ENCODE measurements around the gene VWA7. TPM values are rescaled to one million over a fixed set of nuclear protein-coding genes. Genes with fewer than 3 reads are reported as not detected.
A peak's percentile ranks its signal among the peaks of the same experiment; 100 is the strongest.

Gene VWA7
- total RNA-seq, 1 experiment from 2014 or later = 0.78 TPM

GRCh38 chr6:31736021-31736767, 40.9 kb downstream of the VWA7 start, which contains the start of gene CLIC1:
Gene CLIC1, minus strand, starts transcription at chr6:31736530. Its CDS starts 230 bp downstream, at chr6:31736300.
- peak; percentile 27 for DNase-seq (ENCODE audit: low spot score)
- in situ Hi-C loops (cut with HindIII; ENCODE audit: low sequenced_read_pairs) = no loop called here

- DNase-seq (ENCODE audit: low spot score) = no peak
Observed at GRCh38 chr6:31734821-31735406, 42.2 kb downstream of the VWA7 start.

GRCh38 chr6:31734247-31734820, 42.8 kb downstream of the VWA7 start:
- no peak for DNase-seq (ENCODE audit: low spot score)
- in situ Hi-C loops (cut with HindIII; ENCODE audit: low sequenced_read_pairs) = no loop called here

More at GRCh38 chr6:31734821-31735406, 42.2 kb downstream of the VWA7 start:
- in situ Hi-C loops (cut with HindIII; ENCODE audit: low sequenced_read_pairs) = no loop called here

GRCh38 chr6:31733734-31734133, 43.4 kb downstream of the VWA7 start:
- DNase-seq (ENCODE audit: low spot score) = no peak

GRCh38 chr6:31732029-31732428, 45.1 kb downstream of the VWA7 start:
- DNase-seq (ENCODE audit: low spot score) = no peak
- in situ Hi-C loops (cut with HindIII; ENCODE audit: low sequenced_read_pairs) = no loop called here

More at GRCh38 chr6:31733734-31734133, 43.4 kb downstream of the VWA7 start:
- in situ Hi-C loops (cut with HindIII; ENCODE audit: low sequenced_read_pairs) = no loop called here

- in situ Hi-C loops (cut with HindIII; ENCODE audit: low sequenced_read_pairs) = no loop called here
- no peak for DNase-seq (ENCODE audit: low spot score)
Observed at GRCh38 chr6:31730631-31731086, 46.5 kb downstream of the VWA7 start.

- in situ Hi-C loops (cut with HindIII; ENCODE audit: low sequenced_read_pairs) = no loop called here
- peak; percentile 63 for DNase-seq (ENCODE audit: low spot score)
Observed at GRCh38 chr6:31729979-31730630, 47.0 kb downstream of the VWA7 start.

- in situ Hi-C loops (cut with HindIII; ENCODE audit: low sequenced_read_pairs) = no loop called here
- peak; percentile 72 for DNase-seq (ENCODE audit: low spot score)
Observed at GRCh38 chr6:31729515-31729978, 47.6 kb downstream of the VWA7 start.

- in situ Hi-C loops (cut with HindIII; ENCODE audit: low sequenced_read_pairs) = no loop called here
- DNase-seq (ENCODE audit: low spot score) = no peak
Observed at GRCh38 chr6:31728767-31729514, 48.2 kb downstream of the VWA7 start, which contains the start of gene DDAH2. Gene DDAH2, minus strand, starts transcription at chr6:31729299. Its CDS starts 138 bp downstream, at chr6:31729161.

GRCh38 chr6:31727717-31728671, 49.1 kb downstream of the VWA7 start:
- no peak for DNase-seq (ENCODE audit: low spot score)
- in situ Hi-C loops (cut with HindIII; ENCODE audit: low sequenced_read_pairs) = no loop called here

GRCh38 chr6:31727034-31727716, 50.0 kb downstream of the VWA7 start:
- in situ Hi-C loops (cut with HindIII; ENCODE audit: low sequenced_read_pairs) = no loop called here
- DNase-seq (ENCODE audit: low spot score) = no peak

GRCh38 chr6:31725502-31726350, 51.4 kb downstream of the VWA7 start:
- in situ Hi-C loops (cut with HindIII; ENCODE audit: low sequenced_read_pairs) = no loop called here
- no peak for DNase-seq (ENCODE audit: low spot score)

- no peak for DNase-seq (ENCODE audit: low spot score)
- in situ Hi-C loops (cut with HindIII; ENCODE audit: low sequenced_read_pairs) = no loop called here
Observed at GRCh38 chr6:31723980-31724691, 53.0 kb downstream of the VWA7 start.

GRCh38 chr6:31723245-31723979, 53.7 kb downstream of the VWA7 start, which contains the start of gene MPIG6B:
Gene MPIG6B, plus strand, starts transcription at chr6:31723373. Its CDS starts 11 bp downstream, at chr6:31723384.
- in situ Hi-C loops (cut with HindIII; ENCODE audit: low sequenced_read_pairs) = no loop called here
- no peak for DNase-seq (ENCODE audit: low spot score)

- in situ Hi-C loops (cut with HindIII; ENCODE audit: low sequenced_read_pairs) = no loop called here
- DNase-seq (ENCODE audit: low spot score) = no peak
Observed at GRCh38 chr6:31722173-31722572, 55.0 kb downstream of the VWA7 start.
